ENCODE data around the gene C1orf94. TPM values are rescaled to one million over a fixed set of nuclear protein-coding genes. Genes with fewer than 3 reads are reported as not detected.
A peak's percentile ranks its signal among the peaks of the same experiment; 100 is the strongest.

The C1orf94 gene
- total RNA-seq, 1 donor from 2014 or later = 0.37 TPM

GRCh38 chr1:34213956-34214355 lies 37.2 kb downstream of the C1orf94 start:
- H4K20me1 ChIP-seq (ENCODE audit: low read depth) = no peaks in the 10 kb centered on the region
- Mint-ChIP-seq H3K9me3 (no peaks in the 10 kb centered on the region), H3K27me3 (ENCODE audit: insufficient read depth, low read depth) (peaks cover 2% of the 10 kb centered on the region), H3K36me3 (no peaks in the 10 kb centered on the region), H3K27ac (no peak overlapping the region), H3K4me1 (no peaks in the 10 kb centered on the region), H3K4me3 (no peak overlapping the region)
- no peaks in the 10 kb centered on the region for H3K79me2 ChIP-seq (ENCODE audit: low read depth)
- H3K4me2 ChIP-seq = no peak overlapping the region
- no peak overlapping the region for H3K9ac ChIP-seq
- peaks cover 4% of the 10 kb centered on the region for H3F3A ChIP-seq (ENCODE audit: low read depth)
- no peaks in the 10 kb centered on the region for H3K36me3 ChIP-seq
- peak overlapping the region; percentile 79 for H2AFZ ChIP-seq (replicated peaks)
- no peak overlapping the region for H3K27ac ChIP-seq
- H3K27me3 ChIP-seq = no peaks in the 10 kb centered on the region
- H3K4me1 ChIP-seq = peaks cover 6% of the 10 kb centered on the region
- TF ChIP-seq, protein P1, sequence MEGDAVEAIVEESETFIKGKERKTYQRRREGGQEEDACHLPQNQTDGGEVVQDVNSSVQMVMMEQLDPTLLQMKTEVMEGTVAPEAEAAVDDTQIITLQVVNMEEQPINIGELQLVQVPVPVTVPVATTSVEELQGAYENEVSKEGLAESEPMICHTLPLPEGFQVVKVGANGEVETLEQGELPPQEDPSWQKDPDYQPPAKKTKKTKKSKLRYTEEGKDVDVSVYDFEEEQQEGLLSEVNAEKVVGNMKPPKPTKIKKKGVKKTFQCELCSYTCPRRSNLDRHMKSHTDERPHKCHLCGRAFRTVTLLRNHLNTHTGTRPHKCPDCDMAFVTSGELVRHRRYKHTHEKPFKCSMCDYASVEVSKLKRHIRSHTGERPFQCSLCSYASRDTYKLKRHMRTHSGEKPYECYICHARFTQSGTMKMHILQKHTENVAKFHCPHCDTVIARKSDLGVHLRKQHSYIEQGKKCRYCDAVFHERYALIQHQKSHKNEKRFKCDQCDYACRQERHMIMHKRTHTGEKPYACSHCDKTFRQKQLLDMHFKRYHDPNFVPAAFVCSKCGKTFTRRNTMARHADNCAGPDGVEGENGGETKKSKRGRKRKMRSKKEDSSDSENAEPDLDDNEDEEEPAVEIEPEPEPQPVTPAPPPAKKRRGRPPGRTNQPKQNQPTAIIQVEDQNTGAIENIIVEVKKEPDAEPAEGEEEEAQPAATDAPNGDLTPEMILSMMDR (IDR thresholded peaks at IDR 0.05) = no peak
- TF ChIP-seq EZH2 (IDR thresholded peaks at IDR 0.05) (no peak), EZH2phosphoT487 (IDR thresholded peaks at IDR 0.05) (no peak)
- H3K4me3 ChIP-seq = no peak overlapping the region
- H3K9me3 ChIP-seq (ENCODE audit: low read depth) = no peaks in the 10 kb centered on the region
- peak; percentile 9 for DNase-seq (ENCODE audit: low spot score)

DNA sequence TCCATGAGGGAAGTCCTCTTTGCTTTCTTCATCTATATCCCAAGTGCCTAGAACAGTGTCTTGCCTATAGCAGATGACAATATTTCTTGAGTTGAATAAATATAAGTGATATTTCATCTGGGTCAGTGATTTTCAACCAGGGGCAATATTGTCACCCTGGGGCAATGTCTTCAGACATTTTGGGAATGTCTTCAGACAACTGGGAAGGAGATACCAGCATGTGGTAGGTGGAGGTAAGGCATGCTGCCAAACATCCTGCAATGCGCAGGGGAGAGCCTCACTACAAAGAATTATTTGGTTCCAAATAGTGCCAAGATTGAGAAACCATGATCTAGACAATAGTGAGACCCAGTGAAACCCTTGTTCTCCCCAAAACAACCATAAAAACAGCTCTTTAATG lies 54.7 kb downstream of the C1orf94 start:
- H3K36me3 ChIP-seq = no peaks in the 10 kb centered on the region
- no peak overlapping the region for H3K27ac Mint-ChIP-seq
- no peaks in the 10 kb centered on the region for H3K36me3 Mint-ChIP-seq

DNA sequence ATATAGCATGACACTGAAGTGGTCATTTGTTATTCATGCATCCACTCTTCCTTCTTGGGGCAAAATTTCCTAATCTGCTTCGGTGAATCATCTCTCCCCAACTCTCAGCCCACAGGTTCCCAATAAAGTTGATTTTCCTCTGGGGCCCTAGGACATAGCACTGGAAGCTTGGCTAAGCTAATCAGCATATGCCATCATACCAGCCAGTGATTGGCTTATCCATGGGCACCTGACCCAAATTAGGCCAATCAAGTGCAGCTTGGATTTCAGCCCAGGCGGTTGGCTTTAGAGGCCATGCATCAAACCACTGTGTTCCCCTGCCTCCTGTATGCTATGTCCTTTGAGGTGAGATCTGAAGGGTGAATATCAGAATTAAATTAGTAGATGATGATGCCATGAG lies 58.9 kb downstream of the C1orf94 start:
- no peak overlapping the region for H3K27ac ChIP-seq
- H3K4me3 ChIP-seq = no peak overlapping the region
- no peak for DNase-seq (ENCODE audit: low spot score)
- H3K9ac ChIP-seq = no peak overlapping the region
- no peak overlapping the region for H2AFZ ChIP-seq (replicated peaks)
- no peaks in the 10 kb centered on the region for H3K27me3 Mint-ChIP-seq (ENCODE audit: insufficient read depth, low read depth)
- no peak overlapping the region for H3K4me3 Mint-ChIP-seq
- no peaks in the 10 kb centered on the region for H3F3A ChIP-seq (ENCODE audit: low read depth)
- H3K4me2 ChIP-seq = no peak overlapping the region
- H3K36me3 ChIP-seq = no peaks in the 10 kb centered on the region
- H4K20me1 ChIP-seq (ENCODE audit: low read depth) = no peaks in the 10 kb centered on the region
- TF ChIP-seq, protein P1 (IDR thresholded peaks at IDR 0.05) = no peak
- no peak for TF ChIP-seq EZH2phosphoT487 (IDR thresholded peaks at IDR 0.05)
- TF ChIP-seq EZH2 (IDR thresholded peaks at IDR 0.05) = no peak
- no peaks in the 10 kb centered on the region for H3K4me1 Mint-ChIP-seq
- H3K27ac Mint-ChIP-seq = no peak overlapping the region
- no peaks in the 10 kb centered on the region for H3K27me3 ChIP-seq
- H3K9me3 Mint-ChIP-seq = peaks cover 10% of the 10 kb centered on the region
- H3K9me3 ChIP-seq (ENCODE audit: low read depth) = no peaks in the 10 kb centered on the region
- no peaks in the 10 kb centered on the region for H3K79me2 ChIP-seq (ENCODE audit: low read depth)
- H3K36me3 Mint-ChIP-seq = no peaks in the 10 kb centered on the region
- H3K4me1 ChIP-seq = no peaks in the 10 kb centered on the region

More for the DNA sequence above, 54.7 kb downstream of the C1orf94 start:
- H3K9me3 ChIP-seq (ENCODE audit: low read depth) = no peaks in the 10 kb centered on the region
- H3F3A ChIP-seq (ENCODE audit: low read depth) = no peaks in the 10 kb centered on the region
- H3K79me2 ChIP-seq (ENCODE audit: low read depth) = no peaks in the 10 kb centered on the region
- no peak overlapping the region for H3K4me2 ChIP-seq
- Mint-ChIP-seq H3K4me1 (no peaks in the 10 kb centered on the region), H3K27me3 (ENCODE audit: insufficient read depth, low read depth) (no peaks in the 10 kb centered on the region), H3K9me3 (no peaks in the 10 kb centered on the region), H3K4me3 (no peak overlapping the region)
- no peak overlapping the region for H3K9ac ChIP-seq
- no peaks in the 10 kb centered on the region for H3K4me1 ChIP-seq
- H2AFZ ChIP-seq (replicated peaks) = no peak overlapping the region
- H4K20me1 ChIP-seq (ENCODE audit: low read depth) = no peaks in the 10 kb centered on the region
- H3K27ac ChIP-seq = no peak overlapping the region
- no peaks in the 10 kb centered on the region for H3K27me3 ChIP-seq
- H3K4me3 ChIP-seq = no peak overlapping the region
- TF ChIP-seq EZH2phosphoT487 (IDR thresholded peaks at IDR 0.05) = no peak
- TF ChIP-seq EZH2 (IDR thresholded peaks at IDR 0.05) = no peak
- no peak for DNase-seq (ENCODE audit: low spot score)

DNA sequence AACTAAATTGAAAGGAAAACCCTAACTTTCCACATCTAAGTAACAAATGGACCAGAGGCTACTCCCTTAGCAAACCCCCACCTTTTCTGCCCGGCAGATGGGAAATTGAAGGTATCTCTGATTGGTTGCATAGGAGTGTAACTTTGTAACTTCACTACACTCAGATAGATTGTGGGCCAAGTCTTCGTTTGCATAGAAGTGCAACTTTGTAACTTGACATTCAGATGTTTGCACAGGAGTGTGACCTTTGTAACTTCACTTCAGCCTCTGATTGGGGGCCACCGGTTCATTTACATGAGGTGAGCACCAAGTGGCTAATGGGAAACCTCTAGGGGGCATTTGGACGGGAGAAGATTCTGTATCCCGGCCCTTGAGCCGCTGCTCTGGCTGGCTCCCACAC lies 59.4 kb downstream of the C1orf94 start:
- Histone ChIP-seq H3K36me3 (no peaks in the 10 kb centered on the region), H3K4me1 (no peaks in the 10 kb centered on the region), H3K9ac (no peak overlapping the region), H4K20me1 (ENCODE audit: low read depth) (no peaks in the 10 kb centered on the region), H3K79me2 (ENCODE audit: low read depth) (no peaks in the 10 kb centered on the region), H3F3A (ENCODE audit: low read depth) (no peaks in the 10 kb centered on the region), H3K4me2 (no peak overlapping the region), H3K4me3 (no peak overlapping the region), H2AFZ (replicated peaks) (no peak overlapping the region), H3K9me3 (ENCODE audit: low read depth) (no peaks in the 10 kb centered on the region), H3K27ac (no peak overlapping the region), H3K27me3 (no peaks in the 10 kb centered on the region)
- no peaks in the 10 kb centered on the region for H3K27me3 Mint-ChIP-seq (ENCODE audit: insufficient read depth, low read depth)
- no peak for TF ChIP-seq EZH2phosphoT487 (IDR thresholded peaks at IDR 0.05)
- TF ChIP-seq, protein P1 (IDR thresholded peaks at IDR 0.05) = no peak
- no peak for TF ChIP-seq EZH2 (IDR thresholded peaks at IDR 0.05)
- H3K9me3 Mint-ChIP-seq = peaks cover 10% of the 10 kb centered on the region
- no peak for DNase-seq (ENCODE audit: low spot score)
- no peaks in the 10 kb centered on the region for H3K4me1 Mint-ChIP-seq
- H3K4me3 Mint-ChIP-seq = no peak overlapping the region
- H3K27ac Mint-ChIP-seq = no peak overlapping the region
- H3K36me3 Mint-ChIP-seq = no peaks in the 10 kb centered on the region
